Kidney (tissue), 14 donors: Measurements from ENCODE around the gene NUP107. TPM values are rescaled to one million over a fixed set of nuclear protein-coding genes. Genes with fewer than 3 reads are reported as not detected.

Source experiments
- DNase-seq, 5 donors: peaks; one replicate each; pipeline ENCODE4 v3.0.0-alpha.2; 2013 to 2020
- FAIRE-seq: peaks from 2 replicates; lab custom pipeline; 2012; peaks lifted over from hg19 to GRCh38; lab: Jason Lieb, UNC
- H3K27ac ChIP-seq, 2 donors: one replicate each; pipeline ENCODE4 v1.7.0; 2013; ENCODE audit warnings: low read depth in 2 of 2, low read length in 2 of 2, inconsistent platforms in 1 of 2
- H3K27me3 ChIP-seq: one replicate; pipeline ENCODE4 v1.7.1; 2013; ENCODE audit warnings: low read length, inconsistent platforms; ENCODE audit not compliant: control insufficient read depth, insufficient read depth
- H3K36me3 ChIP-seq, 3 donors: one replicate each; pipeline versions ENCODE4 v1.7.0 to v1.7.1; 2013; ENCODE audit warnings: low read length in 3 of 3, control low read depth in 1 of 3, inconsistent platforms in 1 of 3; ENCODE audit not compliant: insufficient read depth in 3 of 3, control insufficient read depth in 2 of 3
- H3K4me1 ChIP-seq, 3 donors: one replicate each; pipeline versions ENCODE4 v1.7.0 to v1.7.1; 2013; ENCODE audit warnings: low read length in 3 of 3, inconsistent platforms in 1 of 3, low read depth in 1 of 3; ENCODE audit not compliant: control insufficient read depth in 2 of 3, insufficient read depth in 2 of 3
- H3K4me3 ChIP-seq, 3 donors: one replicate each; pipeline versions ENCODE4 v1.7.0 to v1.8.1; 2013; ENCODE audit warnings: low read length in 3 of 3, control low read depth in 1 of 3, inconsistent platforms in 1 of 3
- H3K9ac ChIP-seq, 3 donors: one replicate each; pipeline versions ENCODE4 v1.7.0 to v1.7.1; 2013; ENCODE audit warnings: low read length in 3 of 3, control low read depth in 1 of 3, inconsistent platforms in 1 of 3
- H3K9me3 ChIP-seq, 3 donors: one replicate each; pipeline versions ENCODE4 v1.7.0 to v1.7.1; 2013; ENCODE audit warnings: low read length in 3 of 3, control low read depth in 1 of 3, inconsistent platforms in 1 of 3; ENCODE audit not compliant: control insufficient read depth in 2 of 3, insufficient read depth in 1 of 3
- CTCF ChIP-seq: IDR thresholded peaks from 3 replicates; pipeline ENCODE4 v1.5.1; 2012; ENCODE audit warnings: mild to moderate bottlenecking, moderate library complexity, borderline replicate concordance; ENCODE audit not compliant: insufficient read depth; ENCODE audit errors: extremely low read depth
- intact Hi-C: fragments of 100-400 bp; cut with DNase I; formaldehyde crosslinking; loops from one replicate; pipeline ENCODE4 v1.11.1; 2022
- polyA plus RNA-seq: library from polyadenylated mRNA; stranded (reverse); fragments of 350-450 nt; fragmentation: Illumina TruSeq; extraction: RNeasy Lipid Tissue Mini Kit (QIAGEN cat#74804); gene quantifications from one replicate; pipeline ENCODE4 v1.2.3, GENCODE V29; 2014; ENCODE audit warnings: low read depth, low replicate concordance; ENCODE audit not compliant: insufficient read depth
- total RNA-seq: library from RNA; stranded (reverse); fragmentation: NEBNext Ultra II Directional; extraction: Animal tissue kit (Norgen Biotek cat#: 25700); gene quantifications from one replicate; pipeline ENCODE4 v1.2.1, GENCODE V29; 2021
- donor health status: control.
- donor health status: control.
- donor health status: control.
- donor health status: control.
- donor health status: control.
- donor health status: DM: yes; HTN: yes; CAD: no.
- donor health status: Normal renal cell carcinoma (clear cell type).

NUP107 gene
- total and polyA plus RNA-seq, 2 donors from 2014 or later = 10.6 to 34.4 TPM

DNA sequence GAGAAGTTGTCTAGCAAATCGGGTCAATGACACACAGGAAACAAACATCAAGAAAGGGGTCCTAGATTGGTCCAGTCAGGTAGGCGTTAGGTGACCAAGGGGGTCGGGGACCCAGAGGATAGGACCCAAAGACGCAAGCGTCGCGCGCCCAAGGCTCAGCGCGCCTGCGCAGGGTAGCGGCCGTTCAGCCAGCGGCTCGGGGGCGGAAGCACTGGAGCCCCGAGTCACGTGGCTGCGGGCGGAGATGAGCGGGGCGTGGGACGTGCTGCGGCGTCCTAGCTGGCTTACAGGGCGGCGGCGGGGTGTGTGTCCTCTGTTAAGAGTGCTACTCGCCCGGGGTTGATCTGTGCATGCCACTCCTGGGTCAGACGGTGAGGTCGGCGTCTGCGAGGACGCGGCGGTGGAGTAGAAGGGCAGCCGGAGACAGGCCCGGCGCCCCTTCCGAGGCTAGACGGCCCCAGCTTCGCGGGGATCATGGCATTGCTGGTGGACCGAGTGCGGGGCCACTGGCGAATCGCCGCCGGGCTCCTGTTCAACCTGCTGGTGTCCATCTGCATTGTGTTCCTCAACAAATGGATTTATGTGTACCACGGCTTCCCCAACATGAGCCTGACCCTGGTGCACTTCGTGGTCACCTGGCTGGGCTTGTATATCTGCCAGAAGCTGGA, 59.3 kb downstream of the NUP107 start, which contains the start of gene SLC35E3:
TSS of gene SLC35E3 (plus strand) at position 273 of the 668 bp plus-strand sequence. CDS start at position 475, 202 bp downstream.
- peak; percentile 93 to 98 (median 96) for DNase-seq
- H3K4me3 ChIP-seq = peak within 1 kb of the TSS; percentile 71 to 89 (median 84)
- TF ChIP-seq CTCF = no peak
- H3K36me3 ChIP-seq = peaks cover 0 to 2% (median 0%) of the 10 kb centered on the region in 3 donors
- peak within 1 kb of the TSS; percentile 38 to 79 (median 77) for H3K9ac ChIP-seq
- no peaks in the 10 kb centered on the region for H3K9me3 ChIP-seq
- intact Hi-C loops = no loop called here
- no peaks in the 10 kb centered on the region for H3K27me3 ChIP-seq
- H3K27ac ChIP-seq = peak within 1 kb of the TSS; percentile 18 to 37
- no peaks in the 10 kb centered on the region for H3K4me1 ChIP-seq
- no peak for FAIRE-seq

DNA sequence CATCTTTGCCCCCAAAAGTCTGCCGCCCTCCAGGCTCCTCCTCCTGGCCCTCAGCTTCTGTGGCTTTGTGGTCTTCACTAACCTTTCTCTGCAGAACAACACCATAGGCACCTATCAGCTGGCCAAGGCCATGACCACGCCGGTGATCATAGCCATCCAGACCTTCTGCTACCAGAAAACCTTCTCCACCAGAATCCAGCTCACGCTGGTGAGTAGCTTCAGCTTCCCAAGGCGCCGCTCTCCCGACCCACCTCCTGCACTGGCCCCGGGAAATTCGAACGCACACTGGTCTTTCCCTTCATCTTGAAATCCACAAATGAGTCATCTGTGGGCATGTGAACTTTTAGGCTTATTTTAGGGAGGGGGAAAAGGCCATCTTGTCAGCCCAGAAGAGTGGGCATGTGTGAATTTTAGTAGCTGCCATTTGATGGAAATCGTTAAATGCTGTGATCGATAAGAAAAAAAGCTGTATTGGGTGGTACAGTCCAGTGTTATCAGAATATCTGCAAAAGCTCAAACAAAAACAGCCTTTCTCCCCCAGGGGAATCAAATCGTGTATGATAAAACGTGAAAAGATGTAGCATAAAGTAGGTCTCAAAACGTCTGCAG, 59.9 kb downstream of the NUP107 start:
- Histone ChIP-seq H3K4me1 (no peaks in the 10 kb centered on the region), H3K4me3 (peak overlapping the region; percentile 71 to 89 (median 84)), H3K9ac (peak overlapping the region; percentile 38 to 79 (median 77)), H3K9me3 (no peaks in the 10 kb centered on the region), H3K27ac (peak overlapping the region; percentile 18 to 37), H3K27me3 (no peaks in the 10 kb centered on the region), H3K36me3 (peaks cover 0 to 2% (median 0%) of the 10 kb centered on the region in 3 donors)
- intact Hi-C loops = no loop called here
- no peak for TF ChIP-seq CTCF
- DNase-seq (peak in 4 of 5 donors; percentile 62 to 84 (median 77)), FAIRE-seq (no peak)

- Histone ChIP-seq H3K4me3 (no peak overlapping the region), H3K4me1 (no peaks in the 10 kb centered on the region), H3K36me3 (peaks cover 0 to 4% (median 0%) of the 10 kb centered on the region in 3 donors), H3K9me3 (no peaks in the 10 kb centered on the region), H3K9ac (no peak overlapping the region), H3K27ac (no peak overlapping the region), H3K27me3 (no peaks in the 10 kb centered on the region)
- TF ChIP-seq CTCF = no peak
- DNase-seq (no peak), FAIRE-seq (no peak)
- intact Hi-C loops = no loop called here
Measured at GRCh38 chr12:68749443-68749842, 62.7 kb downstream of the NUP107 start.
